HCT116 (cell line): ENCODE data around the gene PARG.
"Not testable (repeated sequence)": the region's sequence is repeated elsewhere in the genome, so short reads cannot be mapped to it uniquely, and the experiment has no call there.

Experiments used
- CTCF ChIP-seq, 3 experiments: fragments of 200-600 bp in 1 of 3; sonication (generic) in 1 of 3; IDR thresholded peaks in 2 of 3; conservative IDR thresholded peaks in 1 of 3; 2 replicates each; pipeline ENCODE4 v1.5.1; 2012 to 2017; ENCODE audit warnings: low read depth in 2 of 3, low read length in 2 of 3, antibody characterized with exemption in 1 of 3, borderline replicate concordance in 1 of 3, control low read depth in 1 of 3, mild to moderate bottlenecking in 1 of 3, mixed read lengths in 1 of 3, mixed run types in 1 of 3, moderate library complexity in 1 of 3; ENCODE audit not compliant: insufficient read depth in 1 of 3
- EZH2 ChIP-seq: fragments of 200-600 bp; sonication (generic); IDR thresholded peaks from 2 replicates; pipeline ENCODE4 v1.6.1; 2017; ENCODE audit warnings: antibody characterized with exemption, mixed run types
- JUND ChIP-seq: IDR thresholded peaks from 2 replicates; pipeline ENCODE4 v1.6.1; 2012
- POLR2AphosphoS5 ChIP-seq: IDR thresholded peaks from 2 replicates; pipeline ENCODE4 v1.6.1; 2011; ENCODE audit warnings: mild to moderate bottlenecking, low read depth, low read length, moderate library complexity
- RAD21 ChIP-seq: IDR thresholded peaks from 2 replicates; pipeline ENCODE4 v1.6.1; 2012; ENCODE audit warnings: low read depth, mild to moderate bottlenecking
- SIN3A ChIP-seq: IDR thresholded peaks from 2 replicates; pipeline ENCODE4 v1.6.1; 2012; ENCODE audit warnings: low read depth
- YY1 ChIP-seq: IDR thresholded peaks from 2 replicates; pipeline ENCODE4 v1.6.1; 2011; ENCODE audit warnings: low read length, low read depth, moderate library complexity, mild to moderate bottlenecking; ENCODE audit not compliant: insufficient replicate concordance; ENCODE audit errors: extremely low read depth
- ZNF274 ChIP-seq: fragments of 200-500 bp; sonication (Bioruptor generic); IDR thresholded peaks from 2 replicates; pipeline ENCODE4 v1.6.1; 2014; ENCODE audit warnings: mild to moderate bottlenecking, low read depth, low read length, inconsistent platforms

- TF ChIP-seq ZNF274; CTCF (IDR thresholded peaks at IDR 0.05 in 2 of 3, conservative IDR thresholded peaks at IDR 0.05 in 1 of 3; ENCODE audit: borderline replicate concordance in 1 of 3, insufficient read depth in 1 of 3, low read depth in 2 of 3, low read length in 2 of 3); JUND; EZH2; SIN3A; YY1; POLR2AphosphoS5; RAD21: not testable (repeated sequence)
Observed at GRCh38 chr10:49971466-49971865, 29.6 kb upstream of the PARG start.
